Dermis blood vessel endothelial cell (primary cell): ENCODE data around the gene BIRC5. TPM values are rescaled to one million over a fixed set of nuclear protein-coding genes. Genes with fewer than 3 reads are reported as not detected.
"Not testable (repeated sequence)": the region's sequence is repeated elsewhere in the genome, so short reads cannot be mapped to it uniquely, and the experiment has no call there.

Experiments used
- DNase-seq: peaks from one replicate; pipeline ENCODE4 v3.0.0; 2010
- total RNA-seq: library from RNA; depleted of rRNA; stranded (reverse); fragments of >200 nt; gene quantifications from 2 replicates; pipeline ENCODE4 v1.2.3, GENCODE V29; 2014

The BIRC5 gene
- 23.5 and 91.0 TPM in 2 replicates for total RNA-seq

DNA sequence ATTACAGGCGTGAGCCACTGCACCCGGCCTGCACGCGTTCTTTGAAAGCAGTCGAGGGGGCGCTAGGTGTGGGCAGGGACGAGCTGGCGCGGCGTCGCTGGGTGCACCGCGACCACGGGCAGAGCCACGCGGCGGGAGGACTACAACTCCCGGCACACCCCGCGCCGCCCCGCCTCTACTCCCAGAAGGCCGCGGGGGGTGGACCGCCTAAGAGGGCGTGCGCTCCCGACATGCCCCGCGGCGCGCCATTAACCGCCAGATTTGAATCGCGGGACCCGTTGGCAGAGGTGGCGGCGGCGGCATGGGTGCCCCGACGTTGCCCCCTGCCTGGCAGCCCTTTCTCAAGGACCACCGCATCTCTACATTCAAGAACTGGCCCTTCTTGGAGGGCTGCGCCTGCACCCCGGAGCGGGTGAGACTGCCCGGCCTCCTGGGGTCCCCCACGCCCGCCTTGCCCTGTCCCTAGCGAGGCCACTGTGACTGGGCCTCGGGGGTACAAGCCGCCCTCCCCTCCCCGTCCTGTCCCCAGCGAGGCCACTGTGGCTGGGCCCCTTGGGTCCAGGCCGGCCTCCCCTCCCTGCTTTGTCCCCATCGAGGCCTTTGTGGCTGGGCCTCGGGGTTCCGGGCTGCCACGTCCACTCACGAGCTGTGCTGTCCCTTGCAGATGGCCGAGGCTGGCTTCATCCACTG is at the start of gene BIRC5:
TSS of gene BIRC5 (plus strand) at position 238 of the 690 bp plus-strand sequence. CDS start at position 302, 64 bp downstream.
- DNase-seq = peak; percentile 91

DNA sequence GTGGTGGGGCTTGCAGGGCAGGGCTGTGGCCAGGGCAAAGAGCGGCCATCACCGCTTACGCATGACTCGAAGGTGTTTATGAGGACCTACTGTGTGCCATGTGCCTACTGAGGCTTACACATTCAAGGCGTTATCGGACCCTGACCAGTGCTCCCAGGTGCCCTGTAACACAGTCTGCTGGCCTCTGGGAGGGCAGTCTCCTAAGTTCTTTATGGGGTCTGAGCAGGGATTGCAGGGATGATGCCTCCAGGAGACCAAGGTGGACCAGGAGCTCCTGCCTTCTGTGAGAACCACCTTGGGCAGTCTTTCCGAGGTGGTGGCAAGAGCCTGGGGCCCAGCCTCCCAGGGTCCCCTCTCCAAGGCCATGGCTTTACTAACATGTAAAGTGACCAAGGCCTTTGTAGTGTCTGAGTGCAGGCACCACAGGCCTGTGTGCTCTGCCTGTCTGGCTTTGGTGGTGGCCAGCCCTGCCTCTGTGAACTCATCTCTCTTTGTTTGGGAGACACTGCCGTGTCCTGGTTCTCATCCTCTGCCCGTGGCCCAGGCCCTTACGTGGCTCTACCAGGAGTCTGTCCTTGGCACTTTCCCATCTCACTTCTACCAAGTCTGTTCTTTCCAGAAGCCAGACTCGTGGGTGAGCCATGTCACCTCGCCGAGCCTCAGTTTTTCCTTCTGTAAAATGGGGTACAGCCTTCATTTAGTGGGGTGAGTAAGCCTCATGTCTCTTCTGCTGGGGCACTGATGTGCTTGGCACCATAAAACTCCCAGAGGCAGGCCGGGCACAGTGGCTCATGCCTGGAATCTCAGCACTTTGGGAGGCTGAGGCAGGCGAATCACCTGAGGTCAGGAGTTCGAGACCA is 49.1 kb upstream of the BIRC5 start:
- DNase-seq = no peak

DNA sequence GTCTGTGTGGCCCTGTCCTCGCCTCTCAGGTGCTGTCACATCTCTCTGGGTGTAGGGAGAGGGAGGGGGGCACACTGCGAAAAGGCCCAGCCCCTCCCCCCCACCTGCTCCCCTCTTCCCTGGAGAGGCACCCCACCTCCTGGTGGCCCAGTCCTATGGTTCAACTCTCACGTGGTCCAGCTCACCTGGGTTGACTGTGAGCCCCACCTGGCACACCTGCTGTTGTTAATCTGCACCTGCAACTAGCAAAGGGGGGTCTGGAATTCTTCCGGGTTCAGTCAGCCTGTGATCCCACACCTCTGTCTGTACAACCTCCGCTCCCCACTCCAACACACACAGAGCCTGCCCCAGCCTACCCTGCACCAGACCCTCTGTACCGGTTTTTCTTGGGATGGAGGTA is 47.6 kb upstream of the BIRC5 start:
- DNase-seq = no peak

DNA sequence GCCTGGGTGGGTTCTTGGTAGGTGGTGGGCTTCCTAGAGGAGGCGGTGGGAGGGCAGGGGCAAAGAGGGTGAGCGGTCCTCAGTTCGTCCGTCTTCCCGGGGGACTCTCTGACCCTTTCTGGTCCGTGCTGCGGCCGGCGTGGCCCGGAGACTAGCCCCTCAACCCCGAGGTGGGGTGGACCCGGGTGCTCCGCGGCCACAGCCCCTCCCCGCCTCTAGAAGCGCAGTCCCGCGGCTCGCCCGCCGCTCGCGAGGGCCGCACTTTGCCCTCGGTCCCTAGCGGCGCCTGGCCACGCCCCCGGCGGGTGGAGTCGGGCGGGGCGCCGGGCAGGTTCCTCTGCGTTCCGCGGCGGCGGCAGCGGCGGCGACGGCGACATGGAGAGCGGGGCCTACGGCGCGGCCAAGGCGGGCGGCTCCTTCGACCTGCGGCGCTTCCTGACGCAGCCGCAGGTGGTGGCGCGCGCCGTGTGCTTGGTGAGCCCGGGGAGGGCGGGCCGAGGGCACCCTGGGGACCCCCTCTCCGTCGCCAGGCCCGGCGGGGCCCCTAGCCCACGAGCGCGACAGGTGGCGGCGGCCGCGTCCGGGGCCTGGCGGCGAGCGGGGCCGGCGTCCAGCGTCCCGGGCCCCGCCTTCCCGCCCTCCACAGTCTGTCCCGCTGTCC is 45.7 kb upstream of the BIRC5 start, which contains the start of gene SYNGR2:
TSS of gene SYNGR2 (plus strand) at position 340 of the 661 bp plus-strand sequence. CDS start at position 376, 36 bp downstream.
- peak; percentile 68 for DNase-seq

DNA sequence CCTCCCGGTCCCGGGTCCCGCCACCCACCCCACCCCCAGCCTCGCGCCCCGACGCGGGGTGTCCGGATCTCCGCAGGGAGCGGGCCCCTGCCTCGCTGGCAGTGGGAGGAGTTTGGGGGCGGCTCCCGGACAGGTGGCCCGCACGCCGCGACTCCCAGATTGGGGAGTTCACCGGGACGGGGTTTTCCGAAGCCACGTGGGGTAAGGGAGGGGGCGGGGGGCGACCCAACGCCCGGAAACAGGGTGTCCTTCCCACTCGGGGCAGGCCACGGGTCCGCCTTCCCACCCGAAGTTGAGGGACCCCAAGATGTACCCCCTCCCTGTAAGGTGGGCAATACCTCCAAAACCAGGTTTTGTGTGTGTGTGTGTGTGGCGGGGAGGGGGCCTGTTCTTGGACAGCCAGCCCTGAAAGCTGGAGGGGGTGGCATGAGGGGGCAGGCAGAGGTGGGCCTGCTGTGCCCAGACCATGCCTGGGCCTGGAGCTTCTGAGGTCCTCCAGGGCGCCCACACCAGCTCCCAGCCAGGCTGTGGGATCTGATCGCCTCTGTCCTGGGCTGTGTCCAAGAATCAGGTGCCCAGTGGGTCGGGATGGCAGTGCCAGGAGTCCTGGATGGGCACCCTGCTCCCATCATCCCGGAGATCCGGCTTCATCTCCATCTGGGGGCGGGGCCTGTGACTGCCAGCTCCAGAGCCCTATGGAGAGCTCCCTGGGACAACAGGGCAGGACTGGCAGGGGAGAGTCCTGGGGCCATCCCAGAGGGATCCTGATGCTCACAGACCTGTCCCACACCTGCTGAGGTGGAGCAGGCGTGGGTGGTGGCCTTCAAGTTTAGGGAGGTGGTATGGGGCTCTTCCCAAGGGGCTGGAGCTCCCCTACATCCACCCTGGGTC is 44.9 kb upstream of the BIRC5 start:
- peak; percentile 60 for DNase-seq

DNA sequence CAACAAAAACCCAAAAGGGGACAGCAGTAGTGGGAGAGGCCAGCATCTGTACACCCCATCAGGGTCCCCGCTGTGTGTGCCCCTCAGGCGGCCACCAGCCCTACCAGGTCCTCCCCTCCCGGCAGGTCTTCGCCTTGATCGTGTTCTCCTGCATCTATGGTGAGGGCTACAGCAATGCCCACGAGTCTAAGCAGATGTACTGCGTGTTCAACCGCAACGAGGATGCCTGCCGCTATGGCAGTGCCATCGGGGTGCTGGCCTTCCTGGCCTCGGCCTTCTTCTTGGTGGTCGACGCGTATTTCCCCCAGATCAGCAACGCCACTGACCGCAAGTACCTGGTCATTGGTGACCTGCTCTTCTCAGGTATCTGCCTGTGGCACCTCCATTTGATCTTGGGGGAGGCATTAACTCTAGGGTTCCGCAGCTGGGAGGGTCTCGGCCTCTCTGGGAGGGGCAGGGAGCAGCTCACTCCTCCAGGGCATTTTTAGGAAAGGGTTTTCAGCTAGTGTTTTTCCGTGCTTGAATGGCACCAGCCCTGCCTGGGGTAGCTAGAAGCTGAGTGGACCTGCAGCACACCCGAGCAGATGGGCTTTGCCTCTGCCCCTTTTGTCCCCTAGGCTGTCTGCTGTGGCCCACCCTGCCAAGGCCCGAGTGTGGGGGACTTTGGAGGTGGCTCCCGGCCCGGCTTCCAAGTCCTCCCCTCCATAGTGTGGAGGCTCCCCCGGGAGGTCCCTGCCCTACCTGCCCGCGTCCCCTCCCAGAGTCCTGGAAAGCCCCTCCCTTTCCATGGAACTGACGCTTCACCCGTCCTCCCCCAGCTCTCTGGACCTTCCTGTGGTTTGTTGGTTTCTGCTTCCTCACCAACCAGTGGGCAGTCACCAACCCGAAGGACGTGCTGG is 43.1 kb upstream of the BIRC5 start:
- no peak for DNase-seq

DNA sequence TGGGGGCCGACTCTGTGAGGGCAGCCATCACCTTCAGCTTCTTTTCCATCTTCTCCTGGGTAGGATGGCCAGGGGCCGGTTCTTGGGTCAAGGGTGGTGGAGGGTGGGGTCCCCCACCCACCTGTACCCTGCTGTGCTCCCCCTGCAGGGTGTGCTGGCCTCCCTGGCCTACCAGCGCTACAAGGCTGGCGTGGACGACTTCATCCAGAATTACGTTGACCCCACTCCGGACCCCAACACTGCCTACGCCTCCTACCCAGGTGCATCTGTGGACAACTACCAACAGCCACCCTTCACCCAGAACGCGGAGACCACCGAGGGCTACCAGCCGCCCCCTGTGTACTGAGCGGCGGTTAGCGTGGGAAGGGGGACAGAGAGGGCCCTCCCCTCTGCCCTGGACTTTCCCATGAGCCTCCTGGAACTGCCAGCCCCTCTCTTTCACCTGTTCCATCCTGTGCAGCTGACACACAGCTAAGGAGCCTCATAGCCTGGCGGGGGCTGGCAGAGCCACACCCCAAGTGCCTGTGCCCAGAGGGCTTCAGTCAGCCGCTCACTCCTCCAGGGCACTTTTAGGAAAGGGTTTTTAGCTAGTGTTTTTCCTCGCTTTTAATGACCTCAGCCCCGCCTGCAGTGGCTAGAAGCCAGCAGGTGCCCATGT is 42.3 kb upstream of the BIRC5 start:
- DNase-seq = not testable (repeated sequence)

DNA sequence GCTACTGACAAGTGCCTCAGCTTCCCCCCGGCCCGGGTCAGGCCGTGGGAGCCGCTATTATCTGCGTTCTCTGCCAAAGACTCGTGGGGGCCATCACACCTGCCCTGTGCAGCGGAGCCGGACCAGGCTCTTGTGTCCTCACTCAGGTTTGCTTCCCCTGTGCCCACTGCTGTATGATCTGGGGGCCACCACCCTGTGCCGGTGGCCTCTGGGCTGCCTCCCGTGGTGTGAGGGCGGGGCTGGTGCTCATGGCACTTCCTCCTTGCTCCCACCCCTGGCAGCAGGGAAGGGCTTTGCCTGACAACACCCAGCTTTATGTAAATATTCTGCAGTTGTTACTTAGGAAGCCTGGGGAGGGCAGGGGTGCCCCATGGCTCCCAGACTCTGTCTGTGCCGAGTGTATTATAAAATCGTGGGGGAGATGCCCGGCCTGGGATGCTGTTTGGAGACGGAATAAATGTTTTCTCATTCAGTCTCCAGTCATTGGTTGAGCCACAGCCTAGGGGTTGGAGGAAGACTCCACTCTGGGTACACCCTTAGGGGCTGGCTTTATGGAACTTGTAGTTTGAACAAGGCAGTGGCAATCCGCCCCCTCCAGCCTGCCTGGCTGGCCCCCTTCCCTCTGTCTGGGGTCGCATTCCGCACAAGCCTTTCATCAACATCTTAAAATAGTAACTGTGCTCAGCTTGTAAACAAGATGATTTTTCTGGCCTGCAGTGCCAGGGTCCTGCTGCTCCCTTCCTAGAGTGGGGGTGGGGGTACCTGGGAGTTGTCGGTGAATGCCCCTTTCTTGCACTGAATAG is 41.6 kb upstream of the BIRC5 start:
- DNase-seq = no peak

DNA sequence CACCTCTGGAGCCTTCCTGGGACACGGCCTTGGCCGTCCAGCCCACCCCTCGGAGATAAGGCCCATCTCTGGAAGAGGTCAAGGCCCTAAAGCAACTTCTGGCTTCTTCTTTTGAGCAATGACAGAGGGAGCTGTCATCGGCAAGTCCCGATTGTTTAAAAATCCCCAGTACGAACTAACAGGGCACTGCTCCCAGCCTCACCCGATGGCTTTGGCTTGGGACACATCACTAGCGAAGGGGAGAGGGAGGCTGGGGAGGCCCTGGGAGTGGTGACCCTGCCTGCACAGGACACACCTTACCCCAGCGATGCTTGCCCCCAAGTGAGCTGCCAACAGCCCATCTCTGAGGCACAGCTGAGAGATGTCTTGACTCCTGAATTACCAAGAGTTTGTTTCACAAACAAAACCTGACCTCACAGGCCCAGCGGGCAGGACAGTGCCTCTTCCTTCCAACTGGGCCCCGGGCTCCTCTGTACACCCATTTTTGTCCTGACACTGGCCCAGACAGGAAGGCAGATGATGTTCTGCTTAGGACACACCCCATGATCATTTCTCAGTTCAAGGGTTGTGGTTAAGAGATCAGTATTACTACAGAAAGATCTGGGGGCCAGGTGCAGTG is 40.8 kb upstream of the BIRC5 start:
- DNase-seq = no peak

DNA sequence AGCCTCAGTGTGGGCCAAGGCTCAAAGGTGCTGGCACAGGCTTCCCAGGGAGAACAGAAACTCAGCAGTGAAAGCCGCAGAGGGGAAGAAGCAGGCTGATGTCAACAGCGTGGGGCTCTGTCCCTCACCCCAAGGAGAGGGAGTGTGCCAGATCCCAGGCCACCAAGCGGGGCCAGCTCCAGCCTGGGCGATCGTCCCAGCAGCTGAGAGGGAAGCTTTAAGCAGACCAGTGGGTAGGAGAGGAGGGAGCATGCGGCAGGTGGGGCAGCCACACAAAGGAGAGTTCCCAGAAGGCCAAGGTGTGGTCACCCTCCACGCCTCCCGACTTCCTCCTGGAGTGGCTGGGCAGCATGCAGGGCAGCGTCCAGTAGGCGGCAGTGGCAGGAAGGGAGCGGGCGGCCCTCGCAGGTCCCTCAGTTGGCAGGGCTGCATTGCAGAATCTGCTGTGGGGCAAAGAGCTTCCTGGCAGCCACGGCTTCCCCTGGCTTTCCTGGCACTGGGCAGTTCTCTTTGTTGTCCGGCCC is 39.6 kb upstream of the BIRC5 start:
- peak; percentile 77 for DNase-seq

DNA sequence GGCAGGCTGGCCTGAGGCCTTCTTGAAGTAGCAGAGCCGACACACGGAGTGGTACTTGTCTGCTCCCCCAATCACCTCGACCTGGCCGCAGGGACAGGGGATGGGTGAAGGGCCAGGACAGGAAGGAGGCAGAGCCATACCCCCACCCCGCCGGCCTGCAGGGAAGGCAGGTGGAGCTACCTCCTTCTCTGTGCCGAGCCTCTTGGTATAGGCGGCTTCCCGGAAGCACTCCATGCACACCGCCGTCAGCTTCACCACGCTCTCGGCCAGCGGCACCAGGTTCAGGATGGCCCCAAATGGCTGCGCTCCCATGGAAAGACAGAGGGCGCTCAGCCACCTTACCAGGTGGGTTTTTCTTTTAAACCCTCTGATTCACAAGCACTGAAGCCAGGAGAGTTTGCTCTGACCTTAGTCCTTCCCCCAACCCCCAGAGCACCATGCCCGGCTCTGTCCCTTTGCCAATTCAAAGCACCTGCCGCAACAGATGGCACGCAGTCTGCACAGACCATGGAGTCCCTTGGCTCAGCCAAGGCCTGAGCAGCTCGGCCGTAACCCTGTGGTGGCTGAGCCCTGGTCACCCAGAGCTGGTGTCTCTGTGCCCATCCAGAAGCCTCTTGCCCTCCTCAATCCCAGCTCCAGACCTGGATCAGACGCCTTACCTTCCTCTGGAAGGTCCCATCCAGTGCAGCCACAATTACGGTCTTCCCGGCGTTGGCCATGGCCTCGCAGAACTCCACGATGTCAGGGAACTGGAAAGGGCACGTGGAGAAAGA is 39.0 kb upstream of the BIRC5 start:
- no peak for DNase-seq

DNA sequence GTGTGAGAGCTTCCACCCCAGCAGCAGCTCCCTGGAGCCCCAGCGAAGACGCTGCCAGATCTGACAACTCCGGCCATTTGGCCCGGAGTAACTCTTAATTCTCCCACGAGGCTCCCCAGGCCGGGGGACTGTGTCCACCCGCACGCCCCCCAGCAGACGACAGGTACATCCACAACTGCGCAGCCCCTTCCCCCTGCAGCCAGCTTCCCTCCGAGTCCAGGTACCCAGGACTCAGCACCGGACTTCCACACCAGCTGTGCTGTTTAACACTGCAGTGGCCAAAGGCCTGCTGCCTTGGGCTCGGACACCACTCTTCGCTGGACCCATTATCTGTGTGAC is 38.4 kb upstream of the BIRC5 start:
- DNase-seq = no peak

DNA sequence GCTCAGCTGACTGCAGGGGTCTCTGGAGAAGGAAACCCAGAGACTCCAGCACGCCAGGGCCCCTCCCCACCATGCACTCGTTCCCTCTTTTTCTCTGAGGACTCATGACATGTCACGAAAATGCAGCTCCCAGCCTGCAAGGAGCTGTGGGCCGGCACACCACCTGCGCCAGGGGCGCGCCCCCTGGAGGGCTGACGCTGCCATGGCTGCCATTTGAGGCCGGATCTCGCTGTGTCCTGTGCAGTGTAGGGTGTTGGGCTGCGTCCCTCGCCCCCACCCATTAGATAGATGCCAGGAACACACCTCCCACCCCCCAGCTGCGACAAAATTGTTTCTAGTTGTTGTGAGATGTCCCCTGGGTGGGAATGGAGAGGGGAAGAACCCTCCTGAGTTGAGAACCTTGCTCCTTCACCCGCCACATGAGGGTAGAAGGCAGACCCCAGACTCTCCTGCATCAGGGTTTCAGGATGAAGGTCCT is 37.5 kb upstream of the BIRC5 start:
- DNase-seq = peak; percentile 80

DNA sequence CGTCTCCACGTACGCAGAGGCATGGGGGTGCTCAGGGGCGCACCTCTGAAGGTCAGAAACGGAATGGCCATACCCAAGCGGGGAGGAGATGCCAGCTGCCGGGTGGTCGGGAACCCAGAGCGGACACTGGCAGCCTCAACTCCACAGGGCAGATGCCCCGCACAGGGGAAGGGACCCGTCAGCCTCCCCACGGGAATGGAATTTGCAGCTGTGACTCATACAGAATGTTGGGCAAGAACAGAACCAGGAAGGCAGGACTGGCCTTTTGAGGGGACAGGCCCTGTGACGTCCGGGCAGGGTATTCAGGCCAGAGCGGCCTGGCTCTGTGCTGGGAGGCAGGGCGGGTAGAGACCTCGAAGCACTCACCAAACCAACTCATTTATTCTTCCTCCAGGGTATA is 34.7 kb upstream of the BIRC5 start:
- DNase-seq = no peak

DNA sequence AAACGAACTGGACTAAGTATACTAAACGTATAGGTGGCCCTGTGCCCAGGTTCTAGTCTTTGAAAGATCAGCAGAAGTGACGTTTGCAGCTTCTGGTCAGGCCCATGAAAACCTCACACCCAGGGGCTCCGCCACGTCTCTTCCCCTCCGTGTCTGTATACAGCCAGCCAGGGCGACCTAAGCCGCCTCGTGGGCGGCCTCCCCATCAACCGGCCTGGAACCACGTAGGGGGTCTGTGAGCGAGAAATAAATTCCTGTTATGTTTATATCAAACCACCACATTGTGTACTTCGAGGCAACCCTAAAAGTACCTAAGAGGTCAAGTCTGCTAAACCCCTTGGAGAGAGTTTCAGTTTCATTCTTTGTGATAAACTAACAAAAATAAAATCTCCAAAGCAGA is 34.0 kb upstream of the BIRC5 start:
- DNase-seq = no peak

DNA sequence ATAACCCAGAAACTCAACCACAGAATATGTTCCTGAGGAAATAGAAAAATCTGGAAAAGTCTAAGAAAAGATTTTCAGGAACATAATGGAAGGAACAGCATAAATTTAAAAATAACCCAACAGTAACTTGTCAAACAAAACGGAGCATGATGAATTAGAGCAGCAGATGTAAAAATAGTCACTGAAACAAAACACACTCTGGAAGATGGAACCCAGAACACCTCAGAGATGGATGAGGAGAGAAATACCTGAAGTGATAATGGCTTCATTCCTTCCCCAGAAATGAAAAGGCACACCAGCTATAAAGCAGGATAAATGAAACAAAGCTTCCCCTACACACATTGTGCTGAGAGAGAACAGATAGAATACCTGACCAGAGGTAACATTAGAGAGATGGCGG is 33.5 kb upstream of the BIRC5 start:
- no peak for DNase-seq

DNA sequence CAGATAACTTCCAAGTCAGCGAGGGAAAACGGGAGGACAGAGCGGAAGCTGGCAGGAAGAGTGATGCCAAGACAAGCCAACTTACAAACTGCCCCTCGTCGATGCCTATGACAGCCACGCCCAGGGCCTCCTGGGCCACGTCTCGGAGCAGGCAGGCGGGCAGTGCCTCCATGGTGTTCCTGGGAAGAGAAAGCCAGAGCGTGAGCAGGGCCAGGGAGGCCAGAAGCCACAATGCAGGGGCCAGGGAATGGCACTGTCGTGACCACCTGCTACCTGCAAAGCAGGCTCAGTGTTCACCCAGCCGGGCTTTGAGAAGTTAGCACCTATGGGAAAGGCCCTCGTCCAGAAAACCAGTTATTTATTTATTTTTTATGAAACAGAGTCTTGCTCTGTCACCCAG is 31.5 kb upstream of the BIRC5 start:
- DNase-seq = no peak

DNA sequence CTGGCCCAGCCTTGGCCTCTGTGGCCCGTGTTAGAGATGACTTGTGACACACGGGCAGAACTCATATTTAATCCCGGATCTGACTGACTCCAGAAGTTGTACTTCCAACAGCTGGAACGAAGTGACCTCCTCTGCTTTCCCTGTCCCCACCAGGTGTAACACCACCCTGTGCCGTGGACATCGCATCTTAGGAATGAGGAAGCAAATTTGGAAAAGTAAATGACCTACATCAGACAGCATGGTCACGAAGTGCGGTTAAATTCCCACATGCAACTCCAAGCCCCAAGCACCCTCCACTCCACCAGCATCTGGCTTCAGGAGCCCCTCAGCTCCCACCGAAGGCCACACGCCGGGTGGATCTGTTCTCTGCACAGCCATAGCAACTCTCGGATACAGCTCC is 30.1 kb upstream of the BIRC5 start:
- no peak for DNase-seq
